ENCODE data around the gene DUSP7.

Gene DUSP7

GRCh38 chr3:52069855-52070254 is 13.5 kb upstream of the DUSP7 start:
- TF ChIP-seq REPIN1 (tag by site-specific recombination; IDR thresholded peaks at IDR 0.05; ENCODE audit: low read depth) (no peak), ZNF449 (tag by site-specific recombination; IDR thresholded peaks at IDR 0.05) (no peak), KLF16 (tag by site-specific recombination; IDR thresholded peaks at IDR 0.05) (no peak), ZNF280D (tag by site-specific recombination; IDR thresholded peaks at IDR 0.05) (no peak), ZNF843 (tag by site-specific recombination; IDR thresholded peaks at IDR 0.05) (no peak), ZNF768 (tag by site-specific recombination; IDR thresholded peaks at IDR 0.05) (no peak), ZNF221 (tag by site-specific recombination; IDR thresholded peaks at IDR 0.05; ENCODE audit: borderline replicate concordance) (no peak), ZNF488 (tag by site-specific recombination; IDR thresholded peaks at IDR 0.05) (no peak), ZNF202 (tag by site-specific recombination; IDR thresholded peaks at IDR 0.05; ENCODE audit: borderline replicate concordance) (no peak), ZNF112 (tag by site-specific recombination; IDR thresholded peaks at IDR 0.05) (no peak), ZNF654 (tag by site-specific recombination; IDR thresholded peaks at IDR 0.05; ENCODE audit: low read depth) (no peak)
- ChIA-PET POLR2A (no interaction called here), CTCF (interaction anchor here (0.7 kb wide), 1 partner anchor 71 kb away, joined by 3 read pairs; no protein-coding TSS in a partner anchor)

GRCh38 chr3:52069135-52069534 is 12.8 kb upstream of the DUSP7 start:
- no peaks in the 10 kb centered on the region for H3K4me1 ChIP-seq (ENCODE audit: control insufficient read depth, insufficient read depth, low read length)
- POLR2A ChIA-PET, result no interaction called here
- H3K4me3 ChIP-seq (ENCODE audit: low read depth, low read length), result no peak overlapping the region
- TF ChIP-seq KLF10 (tag by site-specific recombination; IDR thresholded peaks at IDR 0.05), result no peak
- TF ChIP-seq ZNF623 (tag by site-specific recombination; IDR thresholded peaks at IDR 0.05), result peak; percentile 94
- peaks cover 0 to 7% of the 10 kb centered on the region in 2 experiments; a peak in 1 of 3 replicates for H3K36me3 ChIP-seq (ENCODE audit: control insufficient read depth in 2 of 2, insufficient read depth in 1 of 2, low read length in 2 of 2)
- H3K27ac ChIP-seq (ENCODE audit: extremely low read depth, low read depth, low read length), result no peak overlapping the region
- H3K9me3 ChIP-seq (ENCODE audit: control insufficient read depth, insufficient read depth, low read depth, low read length), result no peaks in the 10 kb centered on the region
- CTCF ChIA-PET, result interaction anchor here (0.8 kb wide), 1 partner anchor 64 kb away, joined by 3 read pairs; no protein-coding TSS in a partner anchor

More at GRCh38 chr3:52069855-52070254, 13.5 kb upstream of the DUSP7 start:
- Histone ChIP-seq H3K4me1 (ENCODE audit: control insufficient read depth, insufficient read depth, low read length) (no peaks in the 10 kb centered on the region), H3K9me3 (ENCODE audit: control insufficient read depth, insufficient read depth, low read depth, low read length) (no peaks in the 10 kb centered on the region), H3K36me3 (ENCODE audit: control insufficient read depth in 2 of 2, insufficient read depth in 1 of 2, low read length in 2 of 2) (peaks cover 0 to 14% of the 10 kb centered on the region in 2 experiments; a peak in 1 of 3 replicates), H3K4me3 (ENCODE audit: low read depth, low read length) (no peak overlapping the region), H3K27ac (ENCODE audit: extremely low read depth, low read depth, low read length) (no peak overlapping the region)

GRCh38 chr3:52068730-52069129 is 12.4 kb upstream of the DUSP7 start:
- Histone ChIP-seq H3K4me3 (ENCODE audit: low read depth, low read length) (no peak overlapping the region), H3K27ac (ENCODE audit: extremely low read depth, low read depth, low read length) (no peak overlapping the region), H3K9me3 (ENCODE audit: control insufficient read depth, insufficient read depth, low read depth, low read length) (no peaks in the 10 kb centered on the region), H3K4me1 (ENCODE audit: control insufficient read depth, insufficient read depth, low read length) (no peaks in the 10 kb centered on the region), H3K36me3 (ENCODE audit: control insufficient read depth in 2 of 2, insufficient read depth in 1 of 2, low read length in 2 of 2) (peaks cover 0 to 3% of the 10 kb centered on the region in 2 experiments; a peak in 1 of 3 replicates)
- ChIA-PET POLR2A (no interaction called here), CTCF (interaction anchor here (0.8 kb wide), 1 partner anchor 63 kb away, joined by 3 read pairs; no protein-coding TSS in a partner anchor)
- no peak for TF ChIP-seq ZNF558 (tag by site-specific recombination; IDR thresholded peaks at IDR 0.05)

All from HEK293 (cell line).